Dendritic cell treated with granulocyte-macrophage colony-stimulating factor and Interleukin-4, amounts not matched to agents 40 ng/mL and 50 ng/mL, for 4 days (primary cell): ENCODE measurements around the gene SUPT3H.
A peak's percentile ranks its signal among the peaks of the same experiment; 100 is the strongest.

Experiments
- H3K27ac Mint-ChIP-seq: one replicate; pipeline ENCODE4 v1.8.0; 2022; ENCODE audit warnings: mild to moderate bottlenecking, mixed read lengths
- H3K27me3 Mint-ChIP-seq: one replicate; pipeline ENCODE4 v1.8.0; 2022; ENCODE audit warnings: mild to moderate bottlenecking, mixed read lengths
- H3K36me3 Mint-ChIP-seq: one replicate; pipeline ENCODE4 v1.8.0; 2022; ENCODE audit warnings: low read depth, mixed read lengths
- H3K4me1 Mint-ChIP-seq: one replicate; pipeline ENCODE4 v1.8.0; 2022; ENCODE audit warnings: low read depth, mixed read lengths
- H3K4me3 Mint-ChIP-seq: one replicate; pipeline ENCODE4 v1.8.0; 2022; ENCODE audit warnings: mild to moderate bottlenecking, moderate library complexity, mixed read lengths
- H3K9me3 Mint-ChIP-seq: one replicate; pipeline ENCODE4 v1.8.0; 2022; ENCODE audit warnings: mixed read lengths
- intact Hi-C: fragments of 100-400 bp; cut with micrococcal nuclease; formaldehyde crosslinking; loops from one replicate; pipeline ENCODE4 v1.15.0; 2022

Gene SUPT3H

GRCh38 chr6:45377554-45378333 lies at the start of gene SUPT3H:
SUPT3H (minus strand) TSS chr6:45377934.
- H3K36me3 Mint-ChIP-seq, result peaks cover 15% of the 10 kb centered on the region
- intact Hi-C loops, result loop anchor here (5.0 kb wide), 2 partner anchors 45 to 335 kb away; no protein-coding TSS in a partner anchor
- no peaks in the 10 kb centered on the region for H3K27me3 Mint-ChIP-seq
- H3K4me1 Mint-ChIP-seq, result peaks cover 23% of the 10 kb centered on the region
- peak within 1 kb of the TSS; percentile 95 for H3K4me3 Mint-ChIP-seq
- H3K9me3 Mint-ChIP-seq, result no peaks in the 10 kb centered on the region
- peak within 1 kb of the TSS; percentile 99 for H3K27ac Mint-ChIP-seq

- no peak overlapping the region for H3K27ac Mint-ChIP-seq
- peaks cover 31% of the 10 kb centered on the region for H3K36me3 Mint-ChIP-seq
- intact Hi-C loops, result no loop called here
- H3K4me3 Mint-ChIP-seq, result no peak overlapping the region
- H3K4me1 Mint-ChIP-seq, result peaks cover 53% of the 10 kb centered on the region
- H3K9me3 Mint-ChIP-seq, result no peaks in the 10 kb centered on the region
- no peaks in the 10 kb centered on the region for H3K27me3 Mint-ChIP-seq
Measured at GRCh38 chr6:45426251-45426650, 48.5 kb upstream of the SUPT3H start.

GRCh38 chr6:45424451-45424861 lies 46.7 kb upstream of the SUPT3H start:
- Mint-ChIP-seq H3K27me3 (peaks cover 10% of the 10 kb centered on the region), H3K36me3 (peaks cover 31% of the 10 kb centered on the region), H3K4me1 (peaks cover 57% of the 10 kb centered on the region), H3K27ac (peak overlapping the region; percentile 96), H3K9me3 (no peaks in the 10 kb centered on the region), H3K4me3 (peak overlapping the region; percentile 99)
- intact Hi-C loops, result loop anchor here (5.0 kb wide), 2 partner anchors 47 to 53 kb away; partner anchors contain the start of gene SUPT3H

GRCh38 chr6:45423824-45424450 lies 46.2 kb upstream of the SUPT3H start:
- Mint-ChIP-seq H3K9me3 (no peaks in the 10 kb centered on the region), H3K4me3 (peak overlapping the region; percentile 99), H3K27ac (peak overlapping the region; percentile 96), H3K36me3 (peaks cover 31% of the 10 kb centered on the region), H3K4me1 (peaks cover 57% of the 10 kb centered on the region), H3K27me3 (peaks cover 14% of the 10 kb centered on the region)
- intact Hi-C loops, result loop anchor here (5.0 kb wide), 2 partner anchors 47 to 53 kb away; partner anchors contain the start of gene SUPT3H

GRCh38 chr6:45423111-45423823 lies 45.5 kb upstream of the SUPT3H start:
- Mint-ChIP-seq H3K4me1 (peaks cover 50% of the 10 kb centered on the region), H3K36me3 (peaks cover 31% of the 10 kb centered on the region)
- intact Hi-C loops, result loop anchor here (5.0 kb wide), 2 partner anchors 46 to 54 kb away; partner anchors contain the start of gene SUPT3H

GRCh38 chr6:45422503-45423110 lies 44.9 kb upstream of the SUPT3H start:
- Mint-ChIP-seq H3K36me3 (peaks cover 31% of the 10 kb centered on the region), H3K27me3 (peaks cover 14% of the 10 kb centered on the region), H3K9me3 (no peaks in the 10 kb centered on the region), H3K27ac (peak overlapping the region; percentile 96), H3K4me3 (peak overlapping the region; percentile 99), H3K4me1 (peaks cover 43% of the 10 kb centered on the region)
- intact Hi-C loops, result loop anchor here (5.0 kb wide), 2 partner anchors 45 to 55 kb away; partner anchors contain the start of gene SUPT3H

More at GRCh38 chr6:45423111-45423823, 45.5 kb upstream of the SUPT3H start:
- peak overlapping the region; percentile 96 for H3K27ac Mint-ChIP-seq
- no peaks in the 10 kb centered on the region for H3K9me3 Mint-ChIP-seq
- peaks cover 14% of the 10 kb centered on the region for H3K27me3 Mint-ChIP-seq
- peak overlapping the region; percentile 99 for H3K4me3 Mint-ChIP-seq

GRCh38 chr6:45421709-45422502 lies 44.2 kb upstream of the SUPT3H start:
- Mint-ChIP-seq H3K27me3 (peaks cover 14% of the 10 kb centered on the region), H3K9me3 (no peaks in the 10 kb centered on the region), H3K27ac (peak overlapping the region; percentile 96), H3K4me3 (peak overlapping the region; percentile 99), H3K4me1 (peaks cover 43% of the 10 kb centered on the region), H3K36me3 (peaks cover 31% of the 10 kb centered on the region)
- intact Hi-C loops, result loop anchor here (1.0 to 5.0 kb wide), 3 partner anchors 45 to 292 kb away; partner anchors contain the start of gene SUPT3H

- Mint-ChIP-seq H3K4me3 (peak overlapping the region; percentile 89), H3K9me3 (no peaks in the 10 kb centered on the region), H3K4me1 (peaks cover 43% of the 10 kb centered on the region), H3K27ac (peak overlapping the region; percentile 96), H3K27me3 (peaks cover 14% of the 10 kb centered on the region), H3K36me3 (peaks cover 31% of the 10 kb centered on the region)
- intact Hi-C loops, result loop anchor here (1.0 to 5.0 kb wide), 3 partner anchors 44 to 293 kb away; partner anchors contain the start of gene SUPT3H
Measured at GRCh38 chr6:45420909-45421708, 43.4 kb upstream of the SUPT3H start.

GRCh38 chr6:45420083-45420908 lies 42.6 kb upstream of the SUPT3H start:
- peak overlapping the region; percentile 89 for H3K4me3 Mint-ChIP-seq
- H3K4me1 Mint-ChIP-seq, result peaks cover 49% of the 10 kb centered on the region
- H3K9me3 Mint-ChIP-seq, result no peaks in the 10 kb centered on the region
- intact Hi-C loops, result loop anchor here (5.0 kb wide), 2 partner anchors 43 to 57 kb away; partner anchors contain the start of gene SUPT3H
- H3K27ac Mint-ChIP-seq, result peak overlapping the region; percentile 96
- peaks cover 31% of the 10 kb centered on the region for H3K36me3 Mint-ChIP-seq
- H3K27me3 Mint-ChIP-seq, result peaks cover 18% of the 10 kb centered on the region

- Mint-ChIP-seq H3K27ac (peak overlapping the region; percentile 56), H3K27me3 (peaks cover 19% of the 10 kb centered on the region), H3K4me3 (peak overlapping the region; percentile 89), H3K9me3 (no peaks in the 10 kb centered on the region), H3K36me3 (peaks cover 31% of the 10 kb centered on the region), H3K4me1 (peaks cover 44% of the 10 kb centered on the region)
- intact Hi-C loops, result loop anchor here (2.0 to 5.0 kb wide), 5 partner anchors 42 to 942 kb away; partner anchors contain the start of gene SUPT3H
Measured at GRCh38 chr6:45419571-45420082, 41.9 kb upstream of the SUPT3H start.

GRCh38 chr6:45417436-45417835 lies 39.7 kb upstream of the SUPT3H start:
- intact Hi-C loops, result loop anchor here (5.0 kb wide), 2 partner anchors 505 to 940 kb away; no protein-coding TSS in a partner anchor
- peaks cover 12% of the 10 kb centered on the region for H3K36me3 Mint-ChIP-seq
- H3K27ac Mint-ChIP-seq, result no peak overlapping the region
- H3K4me3 Mint-ChIP-seq, result no peak overlapping the region
- peaks cover 30% of the 10 kb centered on the region for H3K4me1 Mint-ChIP-seq
- H3K27me3 Mint-ChIP-seq, result peaks cover 19% of the 10 kb centered on the region
- no peaks in the 10 kb centered on the region for H3K9me3 Mint-ChIP-seq
